Activated B cell treated with CpG ODN at 0.5 μM for 24 hours (primary cell): ENCODE measurements around the gene DCN. TPM values are rescaled to one million over a fixed set of nuclear protein-coding genes. Genes with fewer than 3 reads are reported as not detected.

ENCODE experiments used
- ATAC-seq: fragments of 200-7000 bp; cut with Tn5 transposase; one replicate; pipeline ENCODE4 v1.10.0; 2021; ENCODE audit warnings: low read depth, mild to moderate bottlenecking, moderate library complexity
- CTCF ChIA-PET: fragments of 350-600 bp; sonication (Branson Sonifier 250); formaldehyde crosslinking; loops from one replicate; lab custom pipeline; 2021; ENCODE audit warnings: antibody characterized with exemption; lab: Charles Lee
- POLR2A ChIA-PET: fragments of 350-600 bp; sonication (Branson Sonifier 250); formaldehyde crosslinking; loops from one replicate; lab custom pipeline; 2021; ENCODE audit warnings: antibody characterized with exemption; lab: Charles Lee
- DNase-seq: peaks from one replicate; pipeline ENCODE4 v3.0.0; 2022
- H3K27ac Mint-ChIP-seq: one replicate; pipeline ENCODE4 v1.8.0; 2020; ENCODE audit warnings: mixed read lengths
- H3K27me3 Mint-ChIP-seq: one replicate; pipeline ENCODE4 v1.8.0; 2021; ENCODE audit warnings: mixed read lengths
- H3K36me3 Mint-ChIP-seq: one replicate; pipeline ENCODE4 v1.8.0; 2021; ENCODE audit warnings: low read depth, mixed read lengths
- H3K4me1 Mint-ChIP-seq: one replicate; pipeline ENCODE4 v1.8.0; 2021; ENCODE audit warnings: mixed read lengths
- H3K4me3 Mint-ChIP-seq: one replicate; pipeline ENCODE4 v1.8.0; 2020; ENCODE audit warnings: mild to moderate bottlenecking, mixed read lengths
- H3K9me3 Mint-ChIP-seq: one replicate; pipeline ENCODE4 v1.8.0; 2020; ENCODE audit warnings: mixed read lengths
- CTCF ChIP-seq: fragments of 200-600 bp; IDR thresholded peaks from one replicate; pipeline ENCODE4 v1.8.0; 2022; ENCODE audit warnings: antibody characterized with exemption, mild to moderate bottlenecking
- intact Hi-C: fragments of 100-400 bp; cut with micrococcal nuclease; formaldehyde crosslinking; loops from one replicate; pipeline ENCODE4 v1.15.1; 2024
- total RNA-seq: library from RNA; stranded (reverse); gene quantifications from 2 replicates; pipeline ENCODE4 v1.2.3, GENCODE V29; 2022

DCN gene
- total RNA-seq, 1 donor from 2014 or later: not detected

GRCh38 chr12:91178139-91178561 is 4.5 kb downstream of the DCN start:
- no peak overlapping the region for H3K27ac Mint-ChIP-seq

GRCh38 chr12:91177381-91177780 is 5.2 kb downstream of the DCN start:
- no peak overlapping the region for H3K27ac Mint-ChIP-seq
- DNase-seq: no peak
- no peaks in the 10 kb centered on the region for H3K4me1 Mint-ChIP-seq
- no peak for ATAC-seq
- TF ChIP-seq CTCF: no peak
- no peak overlapping the region for H3K4me3 Mint-ChIP-seq
- H3K9me3 Mint-ChIP-seq: no peaks in the 10 kb centered on the region
- H3K27me3 Mint-ChIP-seq: no peaks in the 10 kb centered on the region
- ChIA-PET CTCF (interaction anchor here (2.4 kb wide), 1 partner anchor 150 kb away, joined by 9 read pairs; no protein-coding TSS in a partner anchor), POLR2A (no interaction called here)
- intact Hi-C loops: no loop called here
- H3K36me3 Mint-ChIP-seq: no peaks in the 10 kb centered on the region

More at GRCh38 chr12:91178139-91178561, 4.5 kb downstream of the DCN start:
- Mint-ChIP-seq H3K4me3 (no peak overlapping the region), H3K9me3 (no peaks in the 10 kb centered on the region), H3K4me1 (no peaks in the 10 kb centered on the region), H3K36me3 (no peaks in the 10 kb centered on the region), H3K27me3 (no peaks in the 10 kb centered on the region)
- DNase-seq (no peak), ATAC-seq (no peak)
- ChIA-PET POLR2A (no interaction called here), CTCF (interaction anchor here (2.4 kb wide), 1 partner anchor 149 kb away, joined by 9 read pairs; no protein-coding TSS in a partner anchor)
- intact Hi-C loops: loop anchor here (1.0 kb wide), 1 partner anchor 148 kb away; no protein-coding TSS in a partner anchor
- no peak for TF ChIP-seq CTCF

GRCh38 chr12:91176915-91177314 is 5.7 kb downstream of the DCN start:
- no peak for ATAC-seq
- no peak for TF ChIP-seq CTCF
- ChIA-PET POLR2A (no interaction called here), CTCF (interaction anchor here (1.5 to 2.4 kb wide), 2 partner anchors 151 to 153 kb away, joined by 3 to 9 read pairs; no protein-coding TSS in a partner anchor)
- H3K27ac Mint-ChIP-seq: no peak overlapping the region
- H3K36me3 Mint-ChIP-seq: no peaks in the 10 kb centered on the region
- no peak for DNase-seq
- no peak overlapping the region for H3K4me3 Mint-ChIP-seq
- no peaks in the 10 kb centered on the region for H3K27me3 Mint-ChIP-seq
- no peaks in the 10 kb centered on the region for H3K9me3 Mint-ChIP-seq
- H3K4me1 Mint-ChIP-seq: no peaks in the 10 kb centered on the region
- intact Hi-C loops: no loop called here

- ATAC-seq (no peak), DNase-seq (no peak)
- CTCF ChIA-PET: interaction anchor here (1.5 to 2.4 kb wide), 2 partner anchors 151 to 154 kb away, joined by 3 to 9 read pairs; no protein-coding TSS in a partner anchor
- Mint-ChIP-seq H3K4me1 (no peaks in the 10 kb centered on the region), H3K9me3 (no peaks in the 10 kb centered on the region), H3K27me3 (no peaks in the 10 kb centered on the region), H3K27ac (no peak overlapping the region), H3K36me3 (no peaks in the 10 kb centered on the region), H3K4me3 (no peak overlapping the region)
- intact Hi-C loops: no loop called here
- TF ChIP-seq CTCF: no peak
- POLR2A ChIA-PET: no interaction called here
These were observed 6.3 kb downstream of the DCN start for GRCh38 chr12:91176358-91176757.

GRCh38 chr12:91173124-91173523 is 9.5 kb downstream of the DCN start:
- CTCF ChIA-PET: no interaction called here
- Mint-ChIP-seq H3K36me3 (no peaks in the 10 kb centered on the region), H3K27me3 (peaks cover 1% of the 10 kb centered on the region), H3K9me3 (no peaks in the 10 kb centered on the region), H3K27ac (no peak overlapping the region), H3K4me3 (no peak overlapping the region), H3K4me1 (no peaks in the 10 kb centered on the region)
- POLR2A ChIA-PET: no interaction called here
- ATAC-seq (no peak), DNase-seq (no peak)
- TF ChIP-seq CTCF: no peak
- intact Hi-C loops: no loop called here
